Gastroesophageal sphincter (tissue), 4 donors: ENCODE data around the gene KDM5A. TPM values are rescaled to one million over a fixed set of nuclear protein-coding genes. Genes with fewer than 3 reads are reported as not detected.
"Not testable (repeated sequence)": the region's sequence is repeated elsewhere in the genome, so short reads cannot be mapped to it uniquely, and the experiment has no call there.

Experiments
- ATAC-seq: fragments of 150-250 bp; one replicate; pipeline ENCODE4 v1.9.1; 2016; ENCODE audit warnings: mild to moderate bottlenecking, moderate library complexity
- H3K27ac ChIP-seq, 4 donors: fragments of 200-600 bp; sonication (generic) in 3 of 4; 1 replicate in 3 of 4; 2 replicates in 1 of 4; pipeline ENCODE4 v1.5.1; 2016 to 2019
- H3K27me3 ChIP-seq: fragments of 200-600 bp; sonication (generic); one replicate; pipeline ENCODE4 v1.5.1; 2019
- H3K36me3 ChIP-seq, 2 donors: fragments of 200-600 bp; sonication (generic); one replicate each; pipeline ENCODE4 v1.5.1; 2019; ENCODE audit warnings: control low read depth in 1 of 2
- H3K4me1 ChIP-seq, 3 donors: fragments of 200-600 bp; sonication (generic); 1 replicate in 2 of 3; 2 replicates in 1 of 3; pipeline ENCODE4 v1.5.1; 2016 to 2019; ENCODE audit warnings: control low read depth in 2 of 3
- H3K4me3 ChIP-seq, 2 donors: fragments of 200-600 bp; sonication (generic); one replicate each; pipeline ENCODE4 v1.5.1; 2019; ENCODE audit warnings: mild to moderate bottlenecking in 1 of 2, moderate library complexity in 1 of 2
- H3K9me3 ChIP-seq, 3 donors: fragments of 200-600 bp; sonication (generic); one replicate each; pipeline ENCODE4 v1.5.1; 2017 to 2019; ENCODE audit warnings: control low read depth in 2 of 3
- CTCF ChIP-seq, 4 experiments: fragments of 200-600 bp in 2 of 4; fragments of 450-650 bp in 2 of 4; sonication (generic) in 1 of 4; IDR thresholded peaks; one replicate each; pipeline ENCODE4 v1.5.1; 2017 to 2019; ENCODE audit warnings: antibody characterized with exemption in 4 of 4, mild to moderate bottlenecking in 2 of 4, moderate library complexity in 2 of 4
- EP300 ChIP-seq: sonication (generic); formaldehyde crosslinking; IDR thresholded peaks from one replicate; pipeline ENCODE4 v1.6.1; 2017; ENCODE audit warnings: antibody characterized with exemption, mild to moderate bottlenecking
- POLR2A ChIP-seq, 2 donors: fragments of 450-650 bp; IDR thresholded peaks; one replicate each; pipeline ENCODE4 v1.6.1; 2017; ENCODE audit warnings: antibody characterized with exemption in 2 of 2, mild to moderate bottlenecking in 2 of 2, moderate library complexity in 1 of 2
- POLR2AphosphoS5 ChIP-seq: sonication (generic); formaldehyde crosslinking; IDR thresholded peaks from one replicate; pipeline ENCODE4 v1.6.1; 2017; ENCODE audit warnings: antibody characterized with exemption
- WGBS, 2 donors: methylation state at CpG; one replicate each; pipeline ENCODE4 v1.1.5; 2018; ENCODE audit warnings: low coverage in 1 of 2; 5-methylcytosine and 5-hydroxymethylcytosine counted together
- total RNA-seq, 4 donors: library from RNA; depleted of rRNA; stranded (reverse); fragments of >200 nt; gene quantifications; one replicate each; pipeline ENCODE4 v1.1.0, GENCODE V29; 2016

Gene KDM5A
- total RNA-seq: 10 to 100 TPM; 39.3 to 87.9 (median 44.3) TPM

GRCh38 chr12:389142-390096 lies at the start of gene KDM5A:
Gene KDM5A, minus strand, starts transcription at chr12:389320. Its CDS starts 229 bp downstream, at chr12:389091.
- H3K9me3 ChIP-seq: no peaks in the 10 kb centered on the region
- WGBS, 2 donors: 3 to 4% methylated on average over 13 to 22 of the region's 53 CpGs
- H3K4me1 ChIP-seq: peaks cover 2 to 42% (median 16%) of the 10 kb centered on the region in 3 donors
- H3K27me3 ChIP-seq: no peaks in the 10 kb centered on the region
- TF ChIP-seq EP300: no peak
- peak; percentile 84 for TF ChIP-seq POLR2AphosphoS5
- TF ChIP-seq POLR2A (IDR thresholded peaks at IDR 0.05): peak; percentile 30 to 50
- peak in 2 of 4 experiments; percentile 33 to 34 for TF ChIP-seq CTCF (IDR thresholded peaks at IDR 0.05)
- H3K4me3 ChIP-seq: peak within 1 kb of the TSS; percentile 79 to 97
- peak; percentile 99 for ATAC-seq
- H3K27ac ChIP-seq: peak within 1 kb of the TSS; percentile 91 to 96 (median 93)
- H3K36me3 ChIP-seq: peaks cover 0 to 7% of the 10 kb centered on the region in 2 donors

GRCh38 chr12:435737-436136 lies 46.6 kb upstream of the KDM5A start:
- not testable (repeated sequence) for H3K9me3 ChIP-seq, H3K27ac ChIP-seq, H3K4me1 ChIP-seq, H3K27me3 ChIP-seq, H3K4me3 ChIP-seq, ATAC-seq
- 89 to 92% methylated on average over 2 of the region's 2 CpGs for WGBS, 2 donors
- peaks cover 0 to 92% of the 10 kb centered on the region in 2 donors for H3K36me3 ChIP-seq

- 69 to 100% methylated on average over 3 of the region's 3 CpGs for WGBS, 2 donors
- H3K4me3 ChIP-seq: no peak overlapping the region
- H3K27me3 ChIP-seq: no peaks in the 10 kb centered on the region
- H3K4me1 ChIP-seq: no peaks in the 10 kb centered on the region
- H3K9me3 ChIP-seq: no peaks in the 10 kb centered on the region
- H3K36me3 ChIP-seq: peaks cover 0 to 43% of the 10 kb centered on the region in 2 donors
- TF ChIP-seq POLR2A (IDR thresholded peaks at IDR 0.05): no peak
- no peak for TF ChIP-seq EP300
- no peak for TF ChIP-seq CTCF (IDR thresholded peaks at IDR 0.05)
- no peak for TF ChIP-seq POLR2AphosphoS5
- no peak for ATAC-seq
- no peak overlapping the region for H3K27ac ChIP-seq
These were observed 33.4 kb upstream of the KDM5A start for GRCh38 chr12:422526-422925.

- ATAC-seq: no peak
- WGBS, 2 donors: 88 to 99% methylated on average over 6 of the region's 6 CpGs
- no peak for TF ChIP-seq POLR2A (IDR thresholded peaks at IDR 0.05)
- TF ChIP-seq POLR2AphosphoS5: no peak
- TF ChIP-seq EP300: no peak
- no peak for TF ChIP-seq CTCF (IDR thresholded peaks at IDR 0.05)
- Histone ChIP-seq H3K4me3 (no peak overlapping the region), H3K27me3 (no peaks in the 10 kb centered on the region), H3K27ac (no peak overlapping the region), H3K4me1 (no peaks in the 10 kb centered on the region), H3K36me3 (peaks cover 0 to 60% of the 10 kb centered on the region in 2 donors), H3K9me3 (no peaks in the 10 kb centered on the region)
These were observed 29.3 kb upstream of the KDM5A start for GRCh38 chr12:418432-418831.

- no peak for ATAC-seq
- H3K27me3 ChIP-seq: no peaks in the 10 kb centered on the region
- TF ChIP-seq CTCF (IDR thresholded peaks at IDR 0.05) (no peak), EP300 (no peak), POLR2AphosphoS5 (no peak), POLR2A (IDR thresholded peaks at IDR 0.05) (no peak)
- H3K4me3 ChIP-seq: no peak overlapping the region
- no peaks in the 10 kb centered on the region for H3K4me1 ChIP-seq
- WGBS, 2 donors: 73 to 94% methylated on average over 2 of the region's 2 CpGs
- H3K36me3 ChIP-seq: peaks cover 0 to 84% of the 10 kb centered on the region in 2 donors
- H3K9me3 ChIP-seq: no peaks in the 10 kb centered on the region
- H3K27ac ChIP-seq: no peak overlapping the region
These were observed 25.7 kb upstream of the KDM5A start for GRCh38 chr12:414859-415258.
